HG02884 (cell line): Measurements from ENCODE around the gene PLD4.
"Not testable (repeated sequence)": the region's sequence is repeated elsewhere in the genome, so short reads cannot be mapped to it uniquely, and the experiment has no call there.

Experiments used
- ATAC-seq: cut with Tn5 transposase; IDR thresholded peaks from one replicate; pipeline ENCODE4 v1.9.1; 2021; ENCODE audit warnings: mild to moderate bottlenecking, moderate library complexity; ENCODE audit not compliant: unreplicated experiment

The PLD4 gene

DNA sequence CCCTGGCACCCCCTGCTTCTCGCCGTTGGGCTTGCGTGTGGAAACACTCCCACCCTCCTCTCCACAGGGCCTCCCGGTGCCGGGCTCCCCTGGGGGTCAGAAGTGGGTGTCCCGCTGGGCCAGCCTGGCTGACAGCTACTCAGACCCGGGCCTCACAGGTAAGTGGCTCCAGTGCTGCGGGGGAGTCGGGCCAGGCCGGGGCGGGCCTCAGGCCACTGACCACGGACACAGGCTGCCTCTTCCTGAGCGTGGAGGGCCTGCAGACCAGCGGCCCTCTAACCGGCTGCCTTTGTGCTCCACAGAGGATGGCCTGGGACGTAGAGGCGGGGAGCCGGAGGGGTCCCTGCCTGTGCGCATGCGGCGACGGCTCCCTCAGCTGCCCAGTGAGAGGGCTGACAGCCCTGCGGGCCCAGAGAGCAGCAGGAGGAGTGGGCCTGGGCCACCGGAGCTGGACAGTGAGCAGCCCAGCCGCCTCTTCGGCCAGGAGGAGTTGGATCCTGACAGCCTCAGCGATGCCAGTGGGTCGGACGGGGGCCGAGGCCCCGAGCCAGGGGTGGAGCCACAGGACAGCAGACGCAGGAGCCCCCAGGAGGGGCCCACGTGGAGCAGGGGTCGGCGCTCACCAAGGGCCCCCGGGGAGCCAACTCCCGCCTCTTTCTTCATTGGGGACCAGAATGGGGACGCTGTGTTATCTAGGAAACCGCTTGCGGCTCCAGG is 38.5 kb upstream of the PLD4 start:
- no peak for ATAC-seq

DNA sequence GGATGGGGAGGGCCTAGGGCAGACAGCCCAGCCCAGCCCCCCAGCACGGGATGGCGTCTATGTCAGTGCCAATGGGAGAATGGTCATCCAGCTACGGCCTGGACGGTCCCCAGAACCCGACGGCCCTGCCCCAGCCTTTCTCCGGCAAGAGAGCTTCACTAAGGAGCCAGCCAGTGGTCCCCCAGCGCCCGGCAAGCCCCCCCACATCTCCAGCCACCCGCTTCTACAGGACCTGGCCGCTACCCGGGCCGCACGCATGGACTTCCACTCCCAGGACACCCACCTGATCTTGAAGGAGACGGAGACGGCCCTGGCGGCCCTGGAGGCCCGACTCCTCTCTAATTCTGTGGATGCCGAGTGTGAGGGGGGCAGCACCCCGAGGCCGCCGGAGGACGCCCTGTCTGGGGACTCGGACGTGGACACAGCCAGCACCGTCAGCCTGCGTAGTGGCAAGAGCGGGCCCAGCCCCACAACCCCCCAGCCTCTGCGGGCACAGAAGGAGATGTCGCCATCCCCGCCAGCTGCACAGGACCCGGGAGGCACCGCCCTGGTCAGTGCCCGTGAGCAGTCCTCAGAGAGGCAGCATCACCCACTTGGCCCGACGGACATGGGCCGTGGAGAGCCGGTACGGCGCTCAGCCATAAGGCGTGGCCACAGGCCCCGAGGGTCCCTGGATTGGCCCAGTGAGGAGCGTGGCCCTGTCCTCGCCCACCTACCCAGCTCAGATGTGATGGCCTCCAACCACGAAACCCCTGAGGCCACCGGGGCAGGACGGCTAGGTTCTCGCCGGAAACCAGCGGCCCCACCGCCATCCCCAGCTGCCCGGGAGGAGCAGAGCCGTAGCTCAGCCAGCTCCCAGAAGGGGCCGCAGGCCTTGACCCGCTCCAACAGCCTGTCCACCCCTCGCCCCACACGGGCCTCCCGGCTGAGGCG is 37.7 kb upstream of the PLD4 start:
- no peak for ATAC-seq

DNA sequence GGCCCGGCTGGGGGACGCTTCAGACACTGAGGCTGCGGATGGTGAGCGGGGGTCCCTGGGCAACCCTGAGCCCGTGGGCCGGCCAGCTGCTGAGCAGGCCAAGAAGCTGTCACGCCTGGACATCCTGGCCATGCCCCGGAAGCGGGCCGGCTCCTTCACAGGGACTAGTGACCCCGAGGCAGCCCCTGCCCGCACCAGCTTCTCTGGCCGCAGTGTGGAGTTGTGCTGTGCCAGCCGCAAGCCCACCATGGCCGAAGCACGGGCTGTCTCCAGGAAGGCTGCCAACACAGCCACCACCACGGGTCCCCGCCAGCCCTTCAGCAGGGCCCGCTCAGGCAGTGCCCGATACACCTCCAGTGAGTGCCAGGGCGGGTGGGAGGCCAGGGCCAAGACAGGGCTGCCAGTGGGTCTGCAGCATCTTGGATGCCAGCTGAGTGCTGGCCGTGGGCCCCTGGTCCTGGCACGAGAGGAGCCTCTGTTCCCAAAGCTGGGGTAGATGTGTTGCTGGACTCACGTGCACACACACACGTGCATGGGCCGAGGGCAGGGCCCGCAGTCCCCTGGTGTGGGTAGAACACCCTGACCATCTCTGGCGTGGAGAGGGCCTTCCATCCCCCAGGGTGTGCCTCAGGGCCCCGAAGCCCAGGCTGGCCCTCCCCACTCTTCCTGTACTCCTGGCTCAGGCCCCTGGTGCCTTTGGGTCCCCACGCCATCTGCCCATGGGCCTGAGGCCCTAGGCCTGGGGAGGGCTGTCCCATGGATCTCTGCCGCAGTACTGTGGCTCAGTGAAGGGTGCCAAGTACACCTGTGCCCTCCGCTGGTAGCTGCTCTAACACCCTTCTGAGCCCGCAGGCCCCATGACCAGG is 36.8 kb upstream of the PLD4 start:
- no peak for ATAC-seq

DNA sequence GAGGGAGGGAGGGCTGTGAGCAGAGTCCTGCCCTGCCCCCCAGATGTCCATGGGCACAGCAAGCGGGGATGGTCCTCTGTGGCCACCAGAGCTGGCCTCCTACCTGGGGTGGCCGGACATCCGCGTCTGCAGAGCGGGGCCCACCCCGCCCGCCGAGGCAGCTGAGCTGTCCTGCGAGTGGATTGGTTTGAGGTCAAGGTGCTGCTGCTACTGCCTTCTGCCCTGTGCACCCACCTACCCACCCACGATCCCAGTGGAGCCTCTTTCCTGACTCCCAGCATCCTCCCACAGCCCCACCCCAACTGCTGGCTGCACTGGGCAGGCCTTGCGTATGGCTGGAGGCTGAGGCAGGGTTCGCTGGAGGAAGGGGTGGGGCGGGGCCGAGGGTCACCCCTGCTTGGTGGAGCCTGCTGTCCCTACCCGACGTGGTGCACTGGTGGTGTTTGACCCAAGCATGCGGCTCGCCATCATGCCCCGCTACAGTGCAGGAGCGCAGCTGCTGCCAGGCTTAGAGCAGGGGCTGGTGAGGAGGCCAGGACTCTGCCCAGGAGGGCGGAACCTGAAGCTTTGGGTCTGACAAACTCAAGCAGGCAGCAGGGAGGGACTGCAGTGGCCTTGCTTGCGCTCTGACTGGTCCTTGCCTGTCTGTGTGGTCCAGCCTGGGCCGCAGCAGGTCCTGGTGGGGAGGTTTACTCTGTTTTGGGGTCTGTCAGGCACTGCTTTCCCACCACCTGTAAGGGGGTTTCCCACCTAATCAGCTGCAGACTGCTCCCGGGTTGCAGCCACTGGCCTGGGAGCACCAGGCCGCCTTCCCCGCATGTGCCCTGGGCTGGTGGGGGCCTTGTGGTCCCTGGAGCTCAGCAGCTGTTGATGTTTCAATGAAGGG is 35.9 kb upstream of the PLD4 start:
- no peak for ATAC-seq

DNA sequence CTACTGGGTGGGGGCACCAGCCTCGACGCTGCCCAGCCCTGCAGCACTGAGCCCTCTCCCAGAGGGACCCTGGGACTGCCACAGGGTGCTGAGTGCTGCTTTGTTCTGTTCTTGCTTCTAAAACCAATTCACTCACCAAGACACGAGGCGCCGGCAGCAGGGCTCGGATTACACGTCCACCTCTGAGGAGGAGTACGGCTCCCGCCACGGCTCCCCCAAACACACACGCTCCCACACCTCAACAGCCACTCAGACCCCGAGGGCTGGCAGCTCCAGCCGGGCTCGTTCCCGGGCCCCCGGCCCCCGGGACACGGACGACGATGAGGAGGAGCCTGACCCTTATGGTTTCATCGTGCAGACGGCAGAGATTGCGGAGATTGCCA is 35.3 kb upstream of the PLD4 start:
- ATAC-seq = no peak

DNA sequence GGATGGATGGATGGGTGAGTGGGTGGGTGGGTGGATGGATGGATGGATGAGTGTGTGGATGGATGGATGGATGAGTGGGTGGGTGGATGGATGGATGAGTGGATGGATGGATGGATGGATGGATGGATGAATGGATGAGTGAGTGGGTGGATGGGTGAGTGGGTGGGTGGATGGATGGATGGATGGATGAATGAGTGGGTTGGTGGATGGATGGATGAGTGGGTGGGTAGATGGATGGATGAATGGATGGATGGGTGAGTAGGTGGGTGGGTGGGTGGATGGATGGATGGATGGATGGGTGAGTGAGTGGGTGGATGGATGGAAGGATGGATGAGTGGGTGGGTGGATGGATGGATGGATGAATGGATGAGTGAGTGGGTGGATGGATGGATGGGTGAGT is 34.4 kb upstream of the PLD4 start:
- not testable (repeated sequence) for ATAC-seq

DNA sequence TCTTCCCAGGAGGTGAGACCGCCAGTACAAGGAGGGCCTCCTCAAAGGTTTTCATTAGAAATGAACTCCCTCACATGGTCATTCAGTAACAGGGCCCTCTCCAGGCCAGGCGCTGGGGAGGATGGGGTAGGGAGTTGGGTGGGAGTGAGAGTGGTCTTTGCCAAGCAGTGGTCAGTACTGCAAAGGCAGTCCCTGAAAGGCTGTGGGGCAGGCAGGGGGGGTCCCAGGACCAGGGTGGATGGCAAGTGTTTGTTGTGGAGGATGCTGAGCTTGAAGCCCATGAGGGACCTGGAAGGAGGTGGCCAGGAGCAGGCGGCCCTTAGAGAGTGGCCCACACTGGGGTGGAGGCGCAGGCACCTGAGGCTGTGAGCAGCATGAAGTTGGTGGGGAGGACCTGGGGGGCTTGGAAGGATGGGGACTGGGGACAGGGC is 33.5 kb upstream of the PLD4 start:
- ATAC-seq = no peak

DNA sequence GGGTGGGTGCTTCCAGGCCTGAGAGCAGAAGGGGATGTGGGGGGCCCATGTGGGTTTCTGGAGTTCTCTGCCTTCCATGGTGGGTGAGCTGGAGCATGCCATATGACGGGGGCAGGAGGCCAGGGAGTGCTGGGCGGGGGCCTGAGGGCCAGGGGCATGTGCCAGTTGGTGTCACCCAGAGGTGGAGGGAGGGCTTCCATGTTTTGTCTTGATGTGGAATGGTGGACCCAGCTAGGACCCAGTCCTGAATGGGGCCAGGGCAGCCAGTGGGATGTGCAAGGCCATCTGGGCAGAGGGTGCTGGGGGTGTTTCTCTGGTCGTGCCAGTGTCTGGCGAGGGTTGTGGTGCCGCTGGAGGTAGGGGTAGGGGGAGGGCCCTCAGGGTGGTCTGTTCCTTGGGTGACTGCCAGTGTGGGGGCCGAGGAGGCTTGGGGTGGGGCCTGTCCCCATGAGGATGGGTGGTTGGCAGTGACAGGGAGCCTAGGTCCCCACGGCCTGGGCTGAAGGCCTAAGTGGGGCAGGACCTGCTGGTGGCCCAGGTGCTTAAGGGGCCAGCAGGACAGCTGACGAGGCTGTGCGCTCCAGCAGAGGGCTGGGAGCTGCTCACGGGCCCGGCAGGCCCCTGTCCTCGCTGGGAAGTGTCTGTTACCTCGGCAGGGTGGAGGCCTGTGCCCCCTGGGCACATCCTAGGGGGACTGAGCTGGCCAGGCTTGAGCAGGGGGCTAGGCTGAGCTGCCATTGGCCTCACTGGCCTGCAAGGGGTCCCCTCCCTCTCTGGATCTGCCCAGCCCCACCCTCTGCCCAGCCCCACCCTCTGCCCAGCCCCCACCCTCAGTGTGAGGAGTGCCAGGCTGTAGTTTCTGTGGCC is 32.8 kb upstream of the PLD4 start:
- ATAC-seq = no peak

DNA sequence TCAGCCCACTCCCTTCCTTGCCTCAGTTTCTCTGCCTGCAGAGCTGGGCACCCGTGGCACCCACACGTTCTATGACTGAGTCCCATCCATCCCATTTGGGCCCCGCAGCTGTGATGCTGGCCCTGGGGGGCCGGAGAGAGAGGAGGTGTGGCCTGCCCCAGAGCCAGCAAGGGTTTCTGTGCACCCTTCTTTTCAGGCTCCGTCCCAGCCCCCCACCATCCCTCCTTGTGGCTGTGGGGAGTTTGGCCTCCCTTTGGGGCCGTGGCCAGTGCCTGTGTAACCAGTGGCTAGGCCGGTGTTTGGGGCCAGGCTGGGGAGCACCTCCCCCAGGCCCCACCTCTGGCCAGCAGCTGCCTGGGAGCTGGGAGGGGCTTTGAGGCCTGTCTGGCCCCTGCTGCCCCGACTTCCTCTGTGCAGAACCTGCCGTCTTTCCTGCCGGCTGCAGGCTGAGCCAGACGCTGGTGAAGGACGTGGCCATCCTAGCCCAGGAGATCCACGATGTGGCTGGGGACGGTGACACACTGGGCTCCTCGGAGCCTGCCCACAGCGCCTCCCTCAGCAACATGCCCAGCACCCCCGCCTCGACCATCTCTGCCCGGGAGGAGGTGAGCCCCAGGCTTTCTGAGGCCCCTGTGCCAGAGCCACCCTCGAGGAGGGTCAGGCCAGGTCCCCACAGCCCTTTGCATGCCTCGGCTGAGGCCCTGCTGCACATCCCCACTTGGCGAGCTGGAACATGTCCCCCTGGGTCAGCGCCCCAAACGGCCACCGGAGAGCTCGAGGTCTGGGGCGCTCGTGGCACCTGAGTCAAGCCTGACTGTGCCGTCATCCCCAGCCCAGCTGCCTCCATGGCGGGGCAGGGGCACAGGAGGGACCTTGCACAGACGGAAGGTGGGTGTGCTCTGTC is 31.9 kb upstream of the PLD4 start:
- ATAC-seq = no peak

DNA sequence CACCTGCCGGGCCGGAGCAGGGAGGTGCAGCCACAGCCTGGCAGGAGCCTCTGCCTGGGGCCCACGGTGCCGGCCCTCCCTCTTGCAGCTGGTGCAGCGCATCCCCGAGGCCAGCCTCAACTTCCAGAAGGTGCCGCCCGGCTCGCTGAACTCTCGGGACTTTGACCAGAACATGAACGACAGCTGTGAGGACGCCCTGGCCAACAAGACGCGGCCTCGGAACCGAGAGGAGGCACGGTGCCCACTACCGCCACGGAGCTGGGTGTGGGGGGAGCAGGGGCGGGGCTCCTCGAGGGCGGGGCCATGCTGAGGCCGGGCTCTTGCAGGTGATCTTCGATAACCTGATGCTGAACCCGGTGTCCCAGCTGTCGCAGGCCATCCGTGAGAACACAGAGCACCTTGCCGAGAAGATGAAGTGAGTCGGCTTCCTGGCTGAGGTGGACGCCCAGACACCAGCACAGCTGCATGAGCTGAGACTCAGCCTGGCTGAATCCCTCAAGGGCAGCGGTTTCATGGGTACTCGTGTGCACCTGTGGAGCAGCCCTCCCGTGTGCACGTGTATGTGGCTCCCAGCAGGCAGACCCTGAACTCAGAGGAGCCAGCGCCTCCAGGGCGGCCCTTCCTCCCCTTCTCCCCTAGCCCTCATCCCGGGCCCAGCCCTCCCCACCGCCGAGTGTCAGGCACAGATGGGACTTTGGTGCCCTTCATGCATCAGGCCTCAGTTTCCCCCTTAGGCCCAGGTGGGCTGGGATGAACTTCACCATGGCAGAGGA is 31.1 kb upstream of the PLD4 start:
- no peak for ATAC-seq

DNA sequence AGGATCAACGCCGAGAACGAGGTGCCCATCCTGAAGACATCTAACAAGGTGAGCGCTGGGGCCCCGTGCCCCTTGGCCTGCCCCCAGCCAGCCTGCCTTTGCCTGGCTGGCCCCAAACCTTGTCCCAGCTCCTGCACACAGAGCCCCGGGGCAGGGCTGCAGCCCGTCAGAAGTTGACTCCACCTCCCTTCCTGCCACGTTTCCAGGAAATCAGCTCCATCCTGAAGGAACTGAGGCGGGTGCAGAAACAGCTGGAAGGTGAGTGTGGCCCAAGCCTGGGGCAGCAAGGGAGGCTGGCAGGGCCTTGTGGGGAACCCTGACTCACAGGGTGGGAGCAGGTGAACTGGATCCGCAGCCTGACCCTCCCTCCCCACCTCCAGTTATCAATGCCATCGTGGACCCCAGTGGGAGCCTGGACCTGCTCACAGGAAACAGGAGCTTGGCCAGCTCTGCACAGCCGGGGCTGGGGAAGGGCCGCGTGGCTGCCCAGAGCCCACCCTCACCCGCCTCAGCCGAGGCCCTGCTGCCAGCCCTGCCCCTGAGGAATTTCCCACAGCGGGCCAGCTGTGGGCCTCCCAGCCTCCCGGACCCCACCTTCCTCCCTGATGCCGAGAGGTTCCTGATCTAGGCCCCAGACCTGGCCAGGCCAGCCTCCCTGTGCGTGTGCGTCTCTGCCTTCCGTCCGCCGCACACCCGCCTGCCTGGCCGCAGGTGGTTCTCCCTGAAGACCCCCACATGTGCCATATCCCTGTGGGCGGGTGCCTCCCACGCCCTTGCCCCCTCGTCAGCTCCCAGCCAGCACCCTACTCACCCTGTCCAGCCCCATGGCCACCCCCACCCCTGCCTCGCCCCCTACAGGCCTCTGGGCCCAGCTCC is 30.1 kb upstream of the PLD4 start:
- ATAC-seq = no peak

DNA sequence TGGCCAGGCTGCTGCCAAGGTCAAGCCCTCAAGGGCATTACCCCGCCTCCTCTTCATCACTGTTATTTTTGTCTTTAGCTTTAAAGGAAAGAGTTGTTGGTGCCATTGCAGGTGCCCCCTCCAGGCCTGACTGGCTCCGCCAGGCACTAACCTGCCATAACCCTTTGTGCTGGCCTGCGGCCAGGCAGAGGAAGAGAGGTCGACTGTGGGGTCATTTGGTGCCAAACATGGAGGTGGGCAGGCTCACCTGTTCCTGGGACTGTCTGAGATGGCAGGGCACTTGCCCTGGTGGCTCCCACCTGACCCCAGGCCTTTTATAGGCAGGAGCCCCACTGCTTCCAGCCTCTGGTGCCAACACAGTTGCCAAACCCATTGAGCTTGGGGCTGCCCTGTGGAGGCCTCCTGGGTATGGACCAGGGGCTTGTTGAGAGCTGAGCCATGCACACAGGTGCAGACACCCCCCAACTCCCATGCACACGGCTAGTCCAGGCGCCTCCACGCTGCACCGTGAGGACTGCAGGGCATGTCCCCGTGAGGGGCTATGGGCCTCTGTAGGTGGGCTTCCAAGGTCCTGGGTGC is 29.4 kb upstream of the PLD4 start:
- ATAC-seq = no peak

DNA sequence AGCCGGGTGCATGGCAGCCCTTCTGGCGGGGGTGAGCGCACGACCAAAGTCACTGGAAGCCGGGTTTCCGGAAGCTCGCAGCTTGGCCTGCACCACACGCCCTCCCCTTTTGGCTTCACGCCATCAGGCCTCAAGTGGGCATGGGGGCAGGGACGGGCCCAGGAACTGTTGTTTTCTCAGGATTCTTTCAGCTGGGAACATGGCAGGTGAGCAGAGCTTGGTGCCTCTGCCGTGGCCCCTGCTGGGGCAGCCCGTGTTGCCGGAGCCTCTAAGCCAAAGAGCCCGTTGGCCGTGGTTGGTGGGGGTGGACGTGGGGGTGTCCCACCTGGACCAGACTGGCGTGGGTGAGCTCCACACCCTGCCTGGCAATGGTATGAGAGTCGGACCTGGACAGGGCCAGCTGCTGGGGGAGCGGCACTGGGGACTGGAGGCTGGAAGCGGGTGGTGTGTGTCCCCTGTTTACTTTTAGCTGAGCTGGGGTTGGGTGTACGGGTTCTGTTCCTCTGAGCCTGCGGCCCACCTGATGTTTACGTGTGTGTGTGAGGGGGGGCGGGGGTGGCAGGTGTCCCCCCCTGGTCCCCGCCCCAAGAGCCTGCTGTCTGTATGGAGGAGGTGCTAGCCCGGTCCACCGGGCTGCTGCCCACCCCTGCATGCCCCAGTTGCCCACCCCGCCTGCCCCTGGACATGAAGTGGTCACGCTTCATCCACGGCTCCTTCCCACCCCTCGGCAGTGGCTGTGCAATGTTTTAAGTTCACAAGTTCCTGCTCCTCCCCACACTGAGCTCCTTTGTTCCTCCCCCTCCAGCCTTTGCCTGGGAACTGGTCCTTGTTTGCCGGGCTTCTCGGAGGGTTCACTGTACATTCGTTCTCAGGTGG is 28.7 kb upstream of the PLD4 start:
- no peak for ATAC-seq

DNA sequence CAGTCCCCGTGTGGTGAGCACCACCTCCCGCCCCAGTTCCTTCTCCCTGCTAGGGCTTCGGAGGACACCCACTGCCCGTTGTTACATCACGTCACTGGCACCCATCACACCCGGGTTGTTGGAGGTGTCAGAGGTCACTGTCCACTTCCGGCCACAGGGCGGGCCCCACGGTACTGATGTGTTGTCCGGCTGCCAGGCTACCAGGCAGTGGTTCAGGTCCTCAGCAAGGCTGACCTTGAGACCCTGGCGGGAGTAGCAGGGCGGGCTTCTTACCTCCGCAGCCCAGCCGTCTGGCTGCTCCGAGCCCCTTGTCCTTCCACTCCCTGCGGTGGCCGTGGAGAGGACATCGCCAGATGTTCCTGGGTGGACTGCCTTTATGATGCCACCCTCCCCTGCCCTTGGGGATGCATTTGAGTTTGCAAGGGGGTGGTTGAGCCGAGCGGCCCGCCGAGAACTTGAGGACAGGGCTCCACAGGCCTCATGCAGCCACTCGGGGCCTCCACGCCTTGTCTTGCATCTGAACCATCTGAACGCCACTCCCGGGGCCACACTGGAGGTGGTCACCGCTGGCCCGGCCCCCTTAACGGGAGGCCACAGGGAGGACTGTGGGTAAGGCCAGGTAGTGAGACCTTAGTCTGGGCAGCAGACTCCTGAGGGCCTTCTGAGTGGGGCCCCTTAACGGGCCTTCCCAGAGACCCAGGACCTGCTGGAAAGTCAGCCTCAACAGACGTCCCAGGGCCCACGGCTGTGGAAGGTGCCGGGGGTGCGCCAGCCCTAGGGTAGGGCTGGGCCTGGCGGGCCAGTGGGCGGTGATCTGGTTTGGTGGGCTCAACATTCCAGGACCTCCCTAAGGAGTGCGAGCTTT is 27.1 kb upstream of the PLD4 start:
- ATAC-seq = no peak
